Umbilical cord (tissue), 2 donors: ENCODE results near the gene DIPK2B. TPM values are rescaled to one million over a fixed set of nuclear protein-coding genes. Genes with fewer than 3 reads are reported as not detected.

Source experiments
- DNase-seq: peaks from one replicate; pipeline ENCODE4 v3.0.0-alpha.2; 2015; ENCODE audit warnings: low spot score
- total RNA-seq: library from RNA; depleted of rRNA; stranded (reverse); fragments of >200 nt; gene quantifications from one replicate; pipeline ENCODE4 v1.2.3, GENCODE V29; 2014; ENCODE audit warnings: low replicate concordance; ENCODE audit not compliant: insufficient read depth

The DIPK2B gene
- total RNA-seq, 1 donor from 2014 or later, result 0.24 TPM

- no peak for DNase-seq
Observed at GRCh38 chrX:45157647-45158046, 43.0 kb downstream of the DIPK2B start.

DNA sequence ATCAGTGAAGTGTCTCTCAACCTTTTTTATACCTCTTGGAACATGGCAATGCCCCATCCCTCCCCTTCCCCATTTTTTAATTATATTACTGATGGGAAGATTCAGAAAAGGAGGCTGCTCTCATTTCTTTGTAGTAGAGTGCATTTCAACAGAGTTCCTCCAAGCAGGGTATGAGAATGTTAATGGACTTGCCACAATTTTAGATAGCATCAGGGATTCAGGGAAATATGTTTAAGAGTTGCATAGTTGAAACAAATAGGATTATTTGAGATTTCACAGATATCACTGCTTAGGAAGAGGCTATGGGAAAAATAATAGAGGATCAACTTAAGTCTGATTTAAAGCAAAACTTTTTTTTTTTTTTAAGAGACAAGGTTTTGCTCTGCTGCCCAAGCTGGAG lies 46.2 kb downstream of the DIPK2B start:
- DNase-seq, result no peak

DNA sequence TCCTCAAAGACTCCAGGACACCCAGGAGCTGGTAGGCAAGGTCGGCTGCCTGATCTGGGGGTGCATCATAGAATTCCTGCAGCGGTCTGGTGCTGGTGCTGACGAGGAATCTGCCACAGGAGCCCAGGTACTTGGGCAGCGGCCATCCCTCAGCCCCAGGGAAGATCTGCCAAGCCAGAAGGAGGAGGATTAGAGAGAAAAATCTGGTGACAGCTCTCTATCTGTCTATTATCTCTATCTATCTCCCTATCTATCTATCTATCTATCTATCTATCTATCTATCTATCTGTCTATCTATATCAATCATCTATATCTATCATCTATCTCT lies 46.7 kb downstream of the DIPK2B start:
- DNase-seq, result no peak
